ENCODE measurements around the gene SERPINB3. TPM values are rescaled to one million over a fixed set of nuclear protein-coding genes. Genes with fewer than 3 reads are reported as not detected.

SERPINB3 gene
- total and polyA plus RNA-seq, 2 of the 8 experiments (the other 6 are each of a cell fraction or from before 2014, with no cell fraction given), result 0.17 to 0.18 TPM

DNA sequence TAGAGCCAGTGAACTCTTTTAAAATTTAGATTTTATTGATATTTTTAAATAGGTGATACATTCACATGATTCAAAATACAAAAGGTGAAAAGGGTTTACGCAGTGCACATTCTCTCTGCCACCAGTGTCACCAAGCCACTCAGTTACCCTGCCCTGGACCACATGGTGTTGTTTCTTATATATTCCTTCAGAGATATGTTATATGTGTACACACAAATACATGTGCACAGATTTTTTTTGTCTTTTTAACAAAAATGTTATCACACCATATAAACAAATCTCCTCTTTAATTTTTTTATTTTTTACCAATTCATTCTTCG lies 43.8 kb downstream of the SERPINB3 start:
- Histone ChIP-seq H3K56ac (replicated peaks; ENCODE audit: insufficient read length, low read depth, low read length) (no peak overlapping the region), H3K23me2 (ENCODE audit: low read depth, low read length) (no peaks in the 10 kb centered on the region), H3K79me1 (ENCODE audit: low read depth, low read length) (no peaks in the 10 kb centered on the region), H4K8ac (ENCODE audit: extremely low read depth, insufficient read depth, low read length) (no peak overlapping the region), H2AK5ac (ENCODE audit: low read depth, low read length) (no peak overlapping the region), H4K20me1 (replicated peaks in 1 of 2; ENCODE audit: control insufficient read depth in 1 of 2, insufficient read depth in 2 of 2, low read length in 2 of 2) (no peaks in the 10 kb centered on the region), H2BK15ac (ENCODE audit: low read length) (no peak overlapping the region), H3K27me3 (replicated peaks in 1 of 4; ENCODE audit: control insufficient read depth in 3 of 4, extremely low read depth in 1 of 4, insufficient read depth in 3 of 4, low read length in 3 of 4) (no peaks in the 10 kb centered on the region), H3K18ac (ENCODE audit: extremely low read depth, low read length) (no peak overlapping the region), H2BK12ac (ENCODE audit: low read depth, low read length) (no peak overlapping the region), H3K27ac (ENCODE audit: low read depth, low read length) (no peak overlapping the region), H3K36me3 (ENCODE audit: control insufficient read depth in 2 of 4, insufficient read depth in 4 of 4, low read length in 3 of 4) (no peaks in the 10 kb centered on the region), H3K79me2 (ENCODE audit: control insufficient read depth in 1 of 2, insufficient read depth in 2 of 2, low read length in 2 of 2) (no peaks in the 10 kb centered on the region), H3K4me3 (ENCODE audit: extremely low read depth in 1 of 4, insufficient read depth in 2 of 4, low read depth in 3 of 4, low read length in 4 of 4) (no peak overlapping the region), H3K4ac (replicated peaks; ENCODE audit: insufficient read length, low read depth, low read length) (no peak overlapping the region), H3K4me1 (replicated peaks in 1 of 4; ENCODE audit: control insufficient read depth in 3 of 4, insufficient read depth in 4 of 4, low read length in 3 of 4) (peaks cover 0 to 4% (median under 1%) of the 10 kb centered on the region in 4 experiments; a peak in 2 of 7 replicates), H3K9me3 (ENCODE audit: insufficient read depth in 2 of 2, low read depth in 1 of 2, low read length in 1 of 2) (no peaks in the 10 kb centered on the region), H3K4me2 (ENCODE audit: insufficient read depth in 1 of 2, low read depth in 2 of 2, low read length in 2 of 2) (no peak overlapping the region), H3K23ac (ENCODE audit: insufficient read length) (no peak overlapping the region), H2BK20ac (ENCODE audit: low read length) (no peak overlapping the region), H2AFZ (ENCODE audit: low read length) (no peak overlapping the region), H2BK5ac (ENCODE audit: low read depth, low read length) (no peak overlapping the region), H3K9ac (replicated peaks in 1 of 4; ENCODE audit: extremely low read depth in 1 of 4, low read depth in 3 of 4, low read length in 3 of 4) (no peak overlapping the region), H4K5ac (ENCODE audit: insufficient read length, low read depth, low read length) (no peak overlapping the region), H2BK120ac (replicated peaks; ENCODE audit: low read depth, low read length) (no peak overlapping the region), H3K14ac (ENCODE audit: insufficient read length) (no peak overlapping the region), H4K91ac (replicated peaks; ENCODE audit: insufficient read length, low read length) (no peak overlapping the region)
- no peak for FAIRE-seq
- WGBS, 2 experiments (ENCODE audit: extremely low coverage in 1 of 2, insufficient coverage in 1 of 2, insufficient read length in 1 of 2, insufficient replicate concordance in 2 of 2, low coverage in 1 of 2, low lambda C conversion rate in 2 of 2, missing lambda C conversion rate in 1 of 2), result 88 to 100% methylated on average over 1 to 2 of the region's 2 CpGs
- ChIA-PET POLR2A (ENCODE audit: partially characterized antibody) (no interaction called here), CTCF (ENCODE audit: partially characterized antibody) (no interaction called here)
- DNase-seq (ENCODE audit: low read depth in 1 of 2, low spot score in 2 of 2), result no peak
- TF ChIP-seq CHD1 (IDR thresholded peaks at IDR 0.05; ENCODE audit: low read depth, low read length), result no peak
- TF ChIP-seq CBX8 (IDR thresholded peaks at IDR 0.05; ENCODE audit: borderline replicate concordance, low read depth, low read length), result no peak
- no peak for TF ChIP-seq GABPA (IDR thresholded peaks at IDR 0.05; ENCODE audit: borderline replicate concordance, insufficient read depth, low read length)
- no peak for TF ChIP-seq TEAD4 (IDR thresholded peaks at IDR 0.05; ENCODE audit: low read depth, low read length)
- TF ChIP-seq, protein P1, sequence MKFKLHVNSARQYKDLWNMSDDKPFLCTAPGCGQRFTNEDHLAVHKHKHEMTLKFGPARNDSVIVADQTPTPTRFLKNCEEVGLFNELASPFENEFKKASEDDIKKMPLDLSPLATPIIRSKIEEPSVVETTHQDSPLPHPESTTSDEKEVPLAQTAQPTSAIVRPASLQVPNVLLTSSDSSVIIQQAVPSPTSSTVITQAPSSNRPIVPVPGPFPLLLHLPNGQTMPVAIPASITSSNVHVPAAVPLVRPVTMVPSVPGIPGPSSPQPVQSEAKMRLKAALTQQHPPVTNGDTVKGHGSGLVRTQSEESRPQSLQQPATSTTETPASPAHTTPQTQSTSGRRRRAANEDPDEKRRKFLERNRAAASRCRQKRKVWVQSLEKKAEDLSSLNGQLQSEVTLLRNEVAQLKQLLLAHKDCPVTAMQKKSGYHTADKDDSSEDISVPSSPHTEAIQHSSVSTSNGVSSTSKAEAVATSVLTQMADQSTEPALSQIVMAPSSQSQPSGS (IDR thresholded peaks at IDR 0.05; ENCODE audit: low read length), result no peak
- no peak for TF ChIP-seq TAF1 (IDR thresholded peaks at IDR 0.05; ENCODE audit: low read depth, low read length)
- TF ChIP-seq NRF1 (IDR thresholded peaks at IDR 0.05; ENCODE audit: low read depth, low read length), result no peak
- TF ChIP-seq, protein P2, sequence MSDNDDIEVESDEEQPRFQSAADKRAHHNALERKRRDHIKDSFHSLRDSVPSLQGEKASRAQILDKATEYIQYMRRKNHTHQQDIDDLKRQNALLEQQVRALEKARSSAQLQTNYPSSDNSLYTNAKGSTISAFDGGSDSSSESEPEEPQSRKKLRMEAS (IDR thresholded peaks at IDR 0.05), result no peak
- no peak for TF ChIP-seq SIX5 (IDR thresholded peaks at IDR 0.05; ENCODE audit: low read depth, low read length)
- no peak for TF ChIP-seq RAD21 (IDR thresholded peaks at IDR 0.05 in 1 of 2, conservative IDR thresholded peaks at IDR 0.05 in 1 of 2; ENCODE audit: low read depth in 2 of 2, low read length in 2 of 2)
- TF ChIP-seq SIRT6 (IDR thresholded peaks at IDR 0.05; ENCODE audit: low read length), result no peak
- TF ChIP-seq MAFK (IDR thresholded peaks at IDR 0.05; ENCODE audit: low read depth, low read length), result no peak
- TF ChIP-seq RXRA (IDR thresholded peaks at IDR 0.05; ENCODE audit: insufficient read depth, low read depth, low read length), result no peak
- TF ChIP-seq SP1 (IDR thresholded peaks at IDR 0.05; ENCODE audit: low read depth, low read length), result no peak
